ENCODE measurements around the gene PHKB. TPM values are rescaled to one million over a fixed set of nuclear protein-coding genes. Genes with fewer than 3 reads are reported as not detected.

The PHKB gene
- total RNA-seq, 1 experiment from 2014 or later, result 38.8 TPM

DNA sequence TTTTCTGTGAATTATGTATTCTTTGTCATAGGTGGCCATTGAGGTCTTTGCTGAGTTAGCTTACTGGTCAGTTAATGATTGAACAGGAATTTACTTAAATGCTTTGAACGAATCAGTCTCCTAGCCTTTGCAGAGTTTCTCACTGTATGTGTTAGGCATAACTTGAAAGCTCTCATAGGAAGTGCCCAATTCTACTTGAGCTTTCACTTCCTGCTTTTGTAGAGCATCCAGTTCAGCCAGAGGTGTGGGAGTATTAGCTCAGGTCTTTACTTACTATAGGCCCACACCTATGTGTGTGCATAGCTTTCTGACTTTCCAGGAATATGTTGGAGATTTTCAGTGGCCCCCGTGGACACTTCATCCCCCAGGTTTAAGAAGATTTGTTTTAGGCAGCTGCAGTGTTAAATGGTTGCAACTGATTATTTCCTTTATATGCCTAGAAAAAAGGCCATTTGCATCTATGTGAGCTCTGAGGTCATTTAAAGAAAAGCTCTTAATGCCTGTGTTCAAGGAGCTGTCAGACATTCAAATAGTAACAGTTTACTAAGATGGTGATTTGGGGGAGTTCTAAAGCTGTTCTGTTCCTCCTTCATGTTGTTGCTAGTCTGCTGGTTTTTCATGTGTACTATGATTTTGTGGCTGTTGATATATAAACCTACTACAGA is 62.3 kb downstream of the PHKB start:
- H2AK5ac ChIP-seq (ENCODE audit: insufficient read length, low read length), result no peak overlapping the region
- Mint-ChIP-seq H3K9me3 (no peaks in the 10 kb centered on the region), H3K27ac (peak overlapping the region in 2 of 3 experiments; percentile 41 to 45; a peak in 2 of 7 replicates), H3K4me3 (no peak overlapping the region), H3K4me1 (peaks cover 11 to 12% of the 10 kb centered on the region in 2 experiments), H3K36me3 (ENCODE audit: insufficient read depth in 1 of 3, low read depth in 3 of 3) (peaks cover 0 to 1% (median 0%) of the 10 kb centered on the region in 3 experiments; a peak in 1 of 7 replicates), H3K27me3 (ENCODE audit: low read depth) (no peaks in the 10 kb centered on the region)
- H3K23ac ChIP-seq (ENCODE audit: insufficient read length, low read depth, low read length), result no peak overlapping the region
- no peaks in the 10 kb centered on the region for H4K20me1 ChIP-seq (ENCODE audit: control insufficient read depth, insufficient read depth, insufficient read length)
- H2BK120ac ChIP-seq (ENCODE audit: low read depth, low read length, poor library complexity, severe bottlenecking), result no peak overlapping the region
- no peak overlapping the region for H3K14ac ChIP-seq (ENCODE audit: insufficient read depth, low read length)
- no peak overlapping the region for H4K5ac ChIP-seq (ENCODE audit: insufficient read length, low read depth, low read length)
- no peak overlapping the region for H3K27ac ChIP-seq (ENCODE audit: insufficient read length, low read depth, low read length)
- no peak overlapping the region for H3K4ac ChIP-seq (ENCODE audit: low read depth, low read length)
- no peaks in the 10 kb centered on the region for H3K79me2 ChIP-seq (ENCODE audit: insufficient read depth, low read length)
- H2BK15ac ChIP-seq (ENCODE audit: low read depth, low read length), result no peak overlapping the region
- no peak overlapping the region for H4K8ac ChIP-seq (replicated peaks; ENCODE audit: insufficient read length, low read depth, low read length)
- no peak overlapping the region for H2AFZ ChIP-seq (ENCODE audit: low read length)
- no peak for DNase-seq
- H3K27me3 ChIP-seq (ENCODE audit: insufficient read depth, low read length), result no peaks in the 10 kb centered on the region
- H3K79me1 ChIP-seq (ENCODE audit: insufficient read depth, low read depth, low read length, poor library complexity, severe bottlenecking), result no peaks in the 10 kb centered on the region
- H3K9ac ChIP-seq (ENCODE audit: extremely low read depth, insufficient read length, low read length), result no peak overlapping the region
- no CpG with 5 or more reads among the region's 2 CpGs for WGBS (ENCODE audit: extremely low coverage, insufficient read length, low lambda C conversion rate)
- H3K56ac ChIP-seq (ENCODE audit: insufficient read length, low read depth, low read length), result no peak overlapping the region
- H3K4me1 ChIP-seq (ENCODE audit: insufficient read depth, low read length), result no peaks in the 10 kb centered on the region; the same call in 1 of the 2 replicates
- no peak overlapping the region for H2BK5ac ChIP-seq (ENCODE audit: insufficient read length, low read length)
- H3K23me2 ChIP-seq (ENCODE audit: insufficient read length, low read depth, low read length, poor library complexity, severe bottlenecking), result no peaks in the 10 kb centered on the region
- no peak overlapping the region for H2BK20ac ChIP-seq (ENCODE audit: low read depth, low read length, poor library complexity, severe bottlenecking)
- no peak overlapping the region for H4K91ac ChIP-seq (ENCODE audit: insufficient read length, low read depth, low read length)
- no peak overlapping the region for H2BK12ac ChIP-seq (ENCODE audit: insufficient read length, low read depth, low read length)
- H3T11ph ChIP-seq (ENCODE audit: low read length), result no peak overlapping the region
- no peak overlapping the region for H3K4me2 ChIP-seq (ENCODE audit: insufficient read depth, insufficient read length, low read length)
- no peaks in the 10 kb centered on the region for H3K9me3 ChIP-seq (ENCODE audit: control insufficient read depth, low read depth, low read length)
- TF ChIP-seq, protein P1, sequence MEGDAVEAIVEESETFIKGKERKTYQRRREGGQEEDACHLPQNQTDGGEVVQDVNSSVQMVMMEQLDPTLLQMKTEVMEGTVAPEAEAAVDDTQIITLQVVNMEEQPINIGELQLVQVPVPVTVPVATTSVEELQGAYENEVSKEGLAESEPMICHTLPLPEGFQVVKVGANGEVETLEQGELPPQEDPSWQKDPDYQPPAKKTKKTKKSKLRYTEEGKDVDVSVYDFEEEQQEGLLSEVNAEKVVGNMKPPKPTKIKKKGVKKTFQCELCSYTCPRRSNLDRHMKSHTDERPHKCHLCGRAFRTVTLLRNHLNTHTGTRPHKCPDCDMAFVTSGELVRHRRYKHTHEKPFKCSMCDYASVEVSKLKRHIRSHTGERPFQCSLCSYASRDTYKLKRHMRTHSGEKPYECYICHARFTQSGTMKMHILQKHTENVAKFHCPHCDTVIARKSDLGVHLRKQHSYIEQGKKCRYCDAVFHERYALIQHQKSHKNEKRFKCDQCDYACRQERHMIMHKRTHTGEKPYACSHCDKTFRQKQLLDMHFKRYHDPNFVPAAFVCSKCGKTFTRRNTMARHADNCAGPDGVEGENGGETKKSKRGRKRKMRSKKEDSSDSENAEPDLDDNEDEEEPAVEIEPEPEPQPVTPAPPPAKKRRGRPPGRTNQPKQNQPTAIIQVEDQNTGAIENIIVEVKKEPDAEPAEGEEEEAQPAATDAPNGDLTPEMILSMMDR (conservative IDR thresholded peaks at IDR 0.05), result no peak
- no peak overlapping the region for H3K18ac ChIP-seq (ENCODE audit: insufficient read length, low read depth, low read length)
